ENCODE data around the gene DPP6. TPM values are rescaled to one million over a fixed set of nuclear protein-coding genes. Genes with fewer than 3 reads are reported as not detected.

Gene DPP6
- polyA plus RNA-seq, 1 of the 3 experiments (the other 2 are of a cell fraction) = not detected

GRCh38 chr7:154475864-154476263 is 423.7 kb downstream of the DPP6 start:
- no peaks in the 10 kb centered on the region for H4K20me1 ChIP-seq (ENCODE audit: insufficient read depth)
- no peak overlapping the region for H3K27ac ChIP-seq (ENCODE audit: low read depth in 2 of 2, low read length in 1 of 2)
- POLR2A ChIA-PET = no interaction called here
- DNase-seq = no peak
- H3K4me1 ChIP-seq (ENCODE audit: control insufficient read depth in 1 of 2, insufficient read depth in 2 of 2, low read depth in 1 of 2, low read length in 1 of 2) = no peaks in the 10 kb centered on the region
- no peak overlapping the region for H3K9ac ChIP-seq
- no peak overlapping the region for H3K4me2 ChIP-seq
- CTCF ChIA-PET = interaction anchor here (1.0 to 3.7 kb wide), 2 partner anchors 10 to 28 kb away, joined by 3 to 16 read pairs; no protein-coding TSS in a partner anchor
- no peaks in the 10 kb centered on the region for H3K36me3 ChIP-seq (replicated peaks in 1 of 2; ENCODE audit: control insufficient read depth in 1 of 2, insufficient read depth in 2 of 2, low read length in 1 of 2)
- no peaks in the 10 kb centered on the region for H3K79me2 ChIP-seq (ENCODE audit: insufficient read depth)
- no peak overlapping the region for H2AFZ ChIP-seq (ENCODE audit: low read depth)
- H3K4me3 ChIP-seq (ENCODE audit: low read depth in 2 of 2, low read length in 1 of 2) = no peak overlapping the region
- H3K9me3 ChIP-seq = 0 out of 2 replicates have a peak, but pooled peaks cover 2% of the 10 kb centered on the region
- no peaks in the 10 kb centered on the region for H3F3A ChIP-seq (replicated peaks; ENCODE audit: insufficient read depth)
- H3K9me2 ChIP-seq = no peaks in the 10 kb centered on the region
- no peak for TF ChIP-seq USF2 (IDR thresholded peaks at IDR 0.05; ENCODE audit: borderline replicate concordance, low read depth, low read length)
- no peak for TF ChIP-seq SIN3A (IDR thresholded peaks at IDR 0.05; ENCODE audit: borderline replicate concordance, low read depth, low read length)
- TF ChIP-seq YY1 (IDR thresholded peaks at IDR 0.05; ENCODE audit: low read depth) = no peak
- TF ChIP-seq CHD2 (IDR thresholded peaks at IDR 0.05; ENCODE audit: low read length, partially characterized antibody) = no peak
- no peak for TF ChIP-seq JUND (IDR thresholded peaks at IDR 0.05)
- no peak for TF ChIP-seq TAF1 (IDR thresholded peaks at IDR 0.05; ENCODE audit: borderline replicate concordance, low read depth, low read length)
- TF ChIP-seq EZH2phosphoT487 (IDR thresholded peaks at IDR 0.05; ENCODE audit: borderline replicate concordance, low read depth) = no peak
- 14% methylated on average over 5 of the region's 5 CpGs for WGBS (ENCODE audit: low lambda C conversion rate)
- no peaks in the 10 kb centered on the region for H3K27me3 ChIP-seq (ENCODE audit: insufficient read depth)

GRCh38 chr7:154480817-154481216 is 428.6 kb downstream of the DPP6 start:
- 18% methylated on average over 6 of the region's 6 CpGs for WGBS (ENCODE audit: low lambda C conversion rate)
- Histone ChIP-seq H3K36me3 (replicated peaks in 1 of 2; ENCODE audit: control insufficient read depth in 1 of 2, insufficient read depth in 2 of 2, low read length in 1 of 2) (no peaks in the 10 kb centered on the region), H3F3A (replicated peaks; ENCODE audit: insufficient read depth) (no peaks in the 10 kb centered on the region), H3K4me2 (no peak overlapping the region), H3K27ac (ENCODE audit: low read depth in 2 of 2, low read length in 1 of 2) (no peak overlapping the region), H3K4me3 (ENCODE audit: low read depth in 2 of 2, low read length in 1 of 2) (no peak overlapping the region), H2AFZ (ENCODE audit: low read depth) (no peak overlapping the region), H3K9me3 (peaks cover 6% of the 10 kb centered on the region; the same call in 1 of the 2 replicates), H3K9me2 (no peaks in the 10 kb centered on the region), H3K4me1 (ENCODE audit: control insufficient read depth in 1 of 2, insufficient read depth in 2 of 2, low read depth in 1 of 2, low read length in 1 of 2) (peaks cover 0 to 10% of the 10 kb centered on the region in 2 experiments; a peak in 2 of 4 replicates), H3K79me2 (ENCODE audit: insufficient read depth) (no peaks in the 10 kb centered on the region), H3K27me3 (ENCODE audit: insufficient read depth) (no peaks in the 10 kb centered on the region), H3K9ac (no peak overlapping the region), H4K20me1 (ENCODE audit: insufficient read depth) (no peaks in the 10 kb centered on the region)
- TF ChIP-seq FOXJ3 (CRISPR knock-in tag; IDR thresholded peaks at IDR 0.05) (no peak), YY1 (IDR thresholded peaks at IDR 0.05; ENCODE audit: low read depth) (no peak), NRF1 (IDR thresholded peaks at IDR 0.05; ENCODE audit: low read depth, low read length) (no peak), RAD21 (IDR thresholded peaks at IDR 0.05; ENCODE audit: low read length) (no peak), RFX5 (IDR thresholded peaks at IDR 0.05; ENCODE audit: low read length) (no peak), JUND (IDR thresholded peaks at IDR 0.05) (no peak), TEAD4 (IDR thresholded peaks at IDR 0.05; ENCODE audit: borderline replicate concordance, insufficient read depth) (no peak), USF1 (IDR thresholded peaks at IDR 0.05; ENCODE audit: borderline replicate concordance, low read depth) (no peak), MAX (IDR thresholded peaks at IDR 0.05; ENCODE audit: low read depth) (no peak), RXRA (IDR thresholded peaks at IDR 0.05; ENCODE audit: borderline replicate concordance, low read depth) (no peak), IRF3 (IDR thresholded peaks at IDR 0.05; ENCODE audit: low read depth, low read length) (no peak), TCF12 (IDR thresholded peaks at IDR 0.05) (no peak), MXI1 (IDR thresholded peaks at IDR 0.05; ENCODE audit: low read depth, low read length) (no peak), FOXM1 (IDR thresholded peaks at IDR 0.05; ENCODE audit: low read depth) (no peak), PBX3 (IDR thresholded peaks at IDR 0.05) (no peak), FOSL2 (IDR thresholded peaks at IDR 0.05; ENCODE audit: borderline replicate concordance, low read depth) (no peak)
- POLR2A ChIA-PET = no interaction called here
- no peak for DNase-seq
- CTCF ChIA-PET = interaction anchor here (0.5 kb wide), 1 partner anchor 250 kb away, joined by 3 read pairs; no protein-coding TSS in a partner anchor
